Stromal cell of bone marrow (primary cell): ENCODE data around the gene DENND1A.
"Not testable (repeated sequence)": the region's sequence is repeated elsewhere in the genome, so short reads cannot be mapped to it uniquely, and the experiment has no call there.

Source experiments
- DNase-seq: peaks from one replicate; pipeline ENCODE4 v3.0.0-alpha.2; 2012; ENCODE audit warnings: low read depth

DENND1A gene

DNA sequence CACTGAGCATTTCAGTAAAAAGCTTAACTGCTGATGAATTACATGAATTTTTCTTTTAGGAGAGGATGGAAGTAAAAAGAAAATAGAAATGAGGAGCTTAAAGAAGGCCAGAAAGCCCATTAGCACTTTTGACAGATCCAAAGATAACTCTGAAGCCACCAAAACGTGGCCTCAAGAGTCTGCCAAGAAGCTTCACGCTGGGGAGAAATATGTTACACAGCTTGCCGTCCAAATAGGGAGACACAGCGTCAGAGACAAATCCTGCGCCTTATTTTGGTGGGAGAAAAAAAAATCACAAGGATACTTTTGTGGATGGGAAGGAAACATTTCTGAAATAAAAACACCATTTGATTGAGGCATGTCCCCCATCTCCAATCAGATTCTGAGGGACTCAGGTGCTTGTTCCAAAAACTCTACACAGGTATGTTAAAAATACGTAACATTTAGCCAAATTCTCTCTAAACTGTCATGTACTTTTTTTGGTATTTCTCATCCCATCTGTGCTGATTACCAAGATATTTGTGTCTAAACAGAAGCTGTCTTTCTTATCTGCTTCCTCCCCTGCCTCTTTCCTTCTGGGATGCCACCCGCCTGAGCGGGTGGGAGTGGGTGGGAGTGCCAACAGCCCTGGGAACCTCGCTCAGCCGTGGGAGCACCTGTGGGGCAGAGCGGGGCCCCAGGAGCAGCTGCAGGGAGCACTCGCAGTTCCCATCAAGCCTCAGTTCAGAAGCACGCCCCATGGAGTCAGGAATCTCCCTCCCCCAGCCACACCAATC, 275.5 kb downstream of the DENND1A start:
- DNase-seq: no peak

- no peak for DNase-seq
These were observed 277.5 kb downstream of the DENND1A start for GRCh38 chr9:123652416-123652815.

DNA sequence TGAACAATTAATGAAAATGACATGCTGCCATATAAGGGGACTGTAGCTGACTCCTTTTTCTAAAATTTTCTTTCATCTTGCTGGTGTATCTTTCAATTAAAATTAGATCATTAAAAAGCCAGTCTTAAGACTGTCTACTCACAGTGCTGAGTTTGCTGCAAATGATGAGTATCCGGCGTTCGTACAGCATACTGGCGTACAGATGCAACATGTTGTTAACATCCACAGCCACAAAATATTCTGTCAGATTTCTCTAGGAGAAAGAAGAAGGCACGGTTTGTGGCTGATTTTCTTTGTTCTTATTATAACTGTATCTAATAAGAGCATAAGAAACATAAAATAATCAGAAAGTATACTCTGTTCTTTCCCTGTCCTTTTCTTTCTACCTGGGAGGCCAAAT, 278.1 kb downstream of the DENND1A start:
- DNase-seq: no peak

DNA sequence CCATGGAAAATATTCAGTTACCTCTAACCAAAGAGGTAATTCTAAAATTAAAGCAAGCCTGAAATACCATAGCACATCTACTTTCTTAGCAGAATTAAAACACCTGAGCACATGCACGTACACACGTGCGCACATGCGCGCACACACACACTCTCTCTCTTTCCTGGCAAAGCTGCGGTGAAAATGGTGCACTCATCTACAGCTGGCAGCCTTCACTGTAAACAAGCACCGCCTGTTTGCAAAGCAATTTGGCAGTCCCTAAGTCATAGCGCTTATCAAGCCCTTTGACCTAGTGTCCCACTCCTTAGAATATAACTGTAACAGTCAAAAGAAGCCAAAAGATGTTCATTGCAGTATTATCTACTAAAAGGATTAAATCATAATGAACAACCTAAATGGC, 278.7 kb downstream of the DENND1A start:
- no peak for DNase-seq

- no peak for DNase-seq
These were observed 280.0 kb downstream of the DENND1A start for GRCh38 chr9:123649909-123650308.

- no peak for DNase-seq
These were observed 282.8 kb downstream of the DENND1A start for GRCh38 chr9:123647145-123647544.

DNA sequence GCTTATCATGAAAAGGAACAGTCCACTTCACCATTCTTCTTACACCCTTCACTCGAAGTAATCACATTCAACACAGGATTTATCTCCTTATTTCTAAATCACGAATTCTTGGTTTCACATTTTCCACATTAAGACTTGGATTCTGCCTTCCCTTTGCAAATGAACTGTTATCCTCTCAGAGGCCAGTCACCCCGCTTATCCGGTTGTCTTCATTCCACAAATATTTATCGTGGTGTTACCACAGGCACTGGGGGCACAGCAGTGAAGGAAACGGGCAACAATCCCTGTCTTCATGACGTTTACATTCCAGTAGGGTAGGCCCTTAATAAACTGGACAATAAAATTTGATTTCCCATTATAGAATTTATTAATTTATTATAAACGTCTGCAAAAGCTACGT, 284.2 kb downstream of the DENND1A start:
- DNase-seq: no peak

DNA sequence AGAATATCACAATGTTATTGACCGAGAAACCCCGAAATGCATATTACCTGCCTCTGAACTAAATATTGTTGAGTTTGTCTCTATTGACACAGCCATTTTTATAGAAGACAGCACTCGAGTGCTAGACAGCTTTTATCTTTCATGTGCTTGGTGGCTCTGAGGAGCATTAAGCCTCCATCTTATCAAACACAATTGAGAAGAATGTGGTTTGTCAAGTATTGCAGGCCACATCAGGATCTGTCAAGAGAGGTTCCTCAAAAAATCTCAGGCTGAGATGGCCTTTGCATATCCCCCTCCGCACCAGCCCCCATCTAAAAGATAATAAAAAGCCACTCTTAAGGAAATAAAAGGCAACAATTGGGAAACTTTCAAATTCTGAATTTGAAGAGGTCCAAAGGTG, 284.8 kb downstream of the DENND1A start:
- no peak for DNase-seq

DNA sequence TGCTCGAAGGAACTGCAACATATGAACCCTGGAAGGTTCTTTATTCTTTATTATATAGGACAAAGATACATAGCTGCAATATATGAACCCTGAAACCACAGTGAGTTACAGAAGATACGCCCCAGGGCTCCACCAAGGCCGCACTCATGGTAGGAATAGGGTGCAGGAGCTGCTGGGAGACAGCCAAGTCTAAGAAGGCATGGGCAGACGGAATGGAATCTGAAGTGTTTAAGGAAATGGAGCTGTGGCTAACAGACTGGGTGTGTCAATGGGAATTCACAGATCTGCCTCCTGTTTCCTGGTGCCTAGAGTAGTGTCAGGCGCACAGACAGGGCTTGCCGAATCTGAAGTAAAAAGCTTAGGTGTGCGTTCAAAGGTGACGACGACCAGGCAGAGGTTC, 286.4 kb downstream of the DENND1A start:
- DNase-seq: no peak

DNA sequence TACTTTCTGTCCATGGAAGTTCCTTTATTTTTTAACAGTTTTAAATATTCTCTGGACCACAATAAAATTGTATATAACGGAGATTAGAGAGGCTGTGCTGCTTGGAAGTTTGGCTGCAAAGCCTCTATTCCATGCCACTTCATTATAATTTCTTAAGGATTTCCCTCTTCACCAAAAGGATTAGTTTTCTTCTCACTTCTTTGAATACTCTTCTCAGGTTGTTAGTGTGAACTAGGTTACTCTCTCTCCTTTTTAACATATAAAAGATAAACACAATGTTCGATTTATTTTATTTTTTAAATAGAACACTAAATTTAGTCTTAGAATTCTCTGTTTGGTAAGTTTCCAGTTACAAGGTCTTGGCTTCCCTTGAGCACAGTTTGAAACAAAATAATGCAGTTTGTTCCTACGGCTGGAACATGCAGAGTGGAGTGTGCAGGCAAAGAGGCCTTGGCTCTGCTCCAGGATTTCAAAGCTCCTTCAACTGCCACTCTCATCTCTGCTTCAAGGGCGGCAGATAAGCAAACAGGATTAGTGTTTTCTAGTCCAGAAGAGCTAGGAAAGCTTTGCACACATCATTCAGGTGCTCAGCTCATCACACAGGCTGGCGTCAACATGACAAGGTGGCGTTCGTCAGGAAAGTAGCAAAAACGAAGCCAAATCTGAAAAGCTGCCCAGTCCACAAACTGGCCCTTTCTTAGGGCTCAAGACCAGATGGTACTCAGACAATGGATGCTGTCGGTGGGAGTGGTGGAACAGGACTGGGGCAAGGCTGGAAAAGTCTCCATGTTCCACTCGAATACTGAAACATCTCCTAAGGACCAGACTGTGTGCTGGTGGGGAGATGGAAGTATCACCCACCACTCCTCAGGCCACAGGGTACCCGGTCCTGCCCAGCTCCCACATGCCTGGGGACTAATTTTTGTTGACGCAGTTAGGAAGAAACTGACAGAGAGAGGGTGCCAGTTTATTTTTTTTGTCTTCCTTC, 287.3 kb downstream of the DENND1A start:
- no peak for DNase-seq

- no peak for DNase-seq
These were observed 289.1 kb downstream of the DENND1A start for GRCh38 chr9:123640792-123641222.

DNA sequence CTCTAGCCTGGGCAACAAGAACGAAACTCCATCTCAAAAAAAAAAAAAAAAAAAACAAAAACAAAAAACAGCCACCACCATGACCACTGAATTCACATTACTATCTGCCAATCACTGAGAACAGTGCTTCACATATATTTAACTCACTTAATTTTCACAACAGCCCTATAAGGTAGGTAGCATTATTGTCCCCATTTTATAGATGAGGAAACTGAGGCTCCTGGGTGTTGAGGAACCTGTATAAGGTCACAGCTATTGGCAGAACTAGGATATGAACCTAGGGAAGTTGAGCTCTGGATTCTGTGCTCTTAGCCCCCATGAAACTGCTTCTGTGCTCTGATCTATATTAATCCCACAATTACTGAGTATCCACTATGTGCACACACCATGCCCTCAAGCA, 290.2 kb downstream of the DENND1A start:
- DNase-seq: no peak

DNA sequence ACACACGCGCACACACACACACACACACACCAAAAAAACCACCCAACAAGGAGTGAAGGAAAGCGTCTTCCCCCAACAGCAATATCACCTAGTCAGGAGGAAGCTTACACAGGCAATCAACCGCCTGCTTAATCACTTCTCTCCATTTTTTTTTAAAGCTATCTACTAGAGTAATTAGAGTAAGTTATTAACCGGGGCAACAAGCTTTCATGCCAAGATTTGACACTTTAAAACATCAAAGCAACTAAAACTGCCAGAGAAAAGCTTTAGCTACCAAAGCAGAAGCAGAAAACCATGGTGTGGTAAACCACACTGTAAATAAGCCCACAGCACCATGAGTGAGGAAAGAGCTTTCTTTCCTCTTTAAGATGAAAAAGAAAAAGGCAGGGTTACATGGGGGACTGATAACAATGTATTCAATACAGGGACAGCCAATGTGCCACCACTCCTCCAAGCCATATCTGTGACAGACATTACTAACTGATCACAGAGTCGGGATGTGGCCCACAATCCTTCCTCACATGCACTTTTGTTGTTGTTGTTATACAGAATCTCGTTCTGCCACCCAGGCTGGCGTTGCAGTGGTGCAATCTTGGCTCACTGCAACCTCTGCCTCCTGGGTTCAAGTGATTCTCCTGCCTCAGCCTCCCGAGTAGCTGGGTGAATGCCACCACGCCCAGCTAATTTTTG, 291.8 kb downstream of the DENND1A start:
- no peak for DNase-seq

DNA sequence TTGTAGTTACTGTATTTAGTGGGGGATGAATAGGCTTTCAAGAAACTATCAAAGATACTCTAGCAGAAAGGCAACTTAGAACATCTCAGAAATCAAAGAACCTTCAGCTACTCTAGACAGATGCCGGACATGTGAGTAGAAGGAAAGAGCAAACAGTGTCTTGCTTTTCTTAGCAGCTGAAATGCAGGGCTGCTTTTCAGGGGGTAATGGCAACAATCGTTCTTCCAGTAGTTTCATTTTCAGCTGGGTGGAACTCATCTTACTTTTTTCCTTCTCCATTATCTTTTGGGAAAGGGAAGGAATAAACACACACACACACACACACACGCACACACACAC, 292.4 kb downstream of the DENND1A start:
- DNase-seq: peak; percentile 9

GRCh38 chr9:123636805-123637204, 293.1 kb downstream of the DENND1A start:
- not testable (repeated sequence) for DNase-seq

- peak; percentile 13 for DNase-seq
These were observed 298.1 kb downstream of the DENND1A start for GRCh38 chr9:123631862-123632261.

- DNase-seq: no peak
These were observed 299.7 kb downstream of the DENND1A start for GRCh38 chr9:123630233-123630632.

DNA sequence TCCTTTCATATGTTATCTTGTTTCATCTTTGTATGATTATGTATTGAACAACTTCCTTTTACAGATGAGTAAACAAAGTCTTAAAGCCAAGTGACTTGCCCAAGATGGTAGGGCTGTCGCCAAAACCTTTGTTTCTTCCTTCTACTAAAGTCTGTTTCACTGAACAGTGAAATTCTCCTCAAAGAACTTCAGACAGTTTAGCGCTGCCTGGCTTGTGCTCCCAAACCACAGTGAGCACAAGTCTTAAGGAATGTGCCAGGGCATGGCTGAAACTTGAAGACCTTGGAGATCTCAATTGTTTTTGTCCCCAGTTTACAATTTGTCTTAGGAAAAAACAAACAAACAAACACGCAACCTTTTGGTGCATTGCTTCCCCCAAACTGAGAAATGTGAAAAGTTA, 300.4 kb downstream of the DENND1A start:
- DNase-seq: no peak

DNA sequence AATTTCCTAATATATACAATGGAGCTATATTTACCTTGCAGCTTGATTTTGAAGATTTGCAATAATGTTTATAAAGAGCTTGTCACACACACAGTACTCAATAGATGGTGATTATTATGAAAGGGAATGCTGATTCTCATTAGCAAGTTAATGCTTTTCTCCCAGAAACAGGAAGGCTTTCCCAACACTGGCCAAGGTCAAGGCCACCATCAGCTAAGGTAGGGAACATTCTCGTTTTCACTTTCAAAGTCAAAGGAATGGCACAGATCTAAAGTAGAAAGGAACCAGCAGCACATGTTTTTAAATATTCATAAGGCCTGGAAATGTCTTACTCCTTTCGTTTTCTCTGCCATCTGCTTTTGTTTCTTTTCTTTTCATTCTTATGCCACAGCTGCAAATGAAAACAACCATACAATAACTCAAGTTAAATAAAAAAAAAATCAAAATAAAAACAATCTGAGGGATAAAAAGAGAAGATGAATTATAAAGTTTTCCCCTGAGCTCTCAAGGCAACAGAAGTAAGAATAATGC, 307.1 kb downstream of the DENND1A start:
- DNase-seq: no peak

GRCh38 chr9:123620239-123620638, 309.7 kb downstream of the DENND1A start:
- no peak for DNase-seq

DNA sequence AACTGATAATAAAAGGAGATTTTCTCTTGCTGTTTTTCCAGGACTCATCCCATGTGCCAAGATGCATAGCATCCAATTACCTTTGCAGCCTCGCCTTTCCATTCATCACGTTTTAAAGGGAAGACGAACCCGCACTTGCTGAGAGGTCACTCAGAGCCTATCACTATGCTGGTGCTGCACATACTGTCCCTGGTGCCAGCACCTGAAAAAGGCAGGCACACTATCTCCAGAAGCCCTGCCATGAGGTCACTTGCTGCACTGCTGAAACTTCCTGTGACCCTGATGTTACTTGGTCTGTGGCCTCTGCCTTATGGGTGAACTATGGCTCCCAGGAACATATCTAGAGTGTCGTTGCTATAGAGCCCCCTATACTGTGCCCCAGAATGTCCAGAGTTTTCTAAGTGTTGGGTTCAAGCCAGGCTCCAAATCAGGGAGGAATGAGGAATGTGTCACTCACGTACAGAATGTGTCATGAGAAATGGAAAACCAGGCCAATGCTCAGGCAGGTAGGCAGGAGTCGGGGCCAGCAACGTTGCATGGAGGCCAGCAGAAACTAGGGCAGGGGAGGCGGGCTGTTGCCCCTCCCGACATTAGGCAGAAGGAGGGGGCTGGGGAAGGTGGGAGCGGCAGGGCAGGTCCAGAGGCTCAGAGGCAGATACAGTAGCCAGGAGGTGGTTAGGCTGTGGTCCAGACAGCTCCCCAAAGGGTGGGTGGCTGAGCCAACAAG, 311.8 kb downstream of the DENND1A start:
- DNase-seq: no peak

DNA sequence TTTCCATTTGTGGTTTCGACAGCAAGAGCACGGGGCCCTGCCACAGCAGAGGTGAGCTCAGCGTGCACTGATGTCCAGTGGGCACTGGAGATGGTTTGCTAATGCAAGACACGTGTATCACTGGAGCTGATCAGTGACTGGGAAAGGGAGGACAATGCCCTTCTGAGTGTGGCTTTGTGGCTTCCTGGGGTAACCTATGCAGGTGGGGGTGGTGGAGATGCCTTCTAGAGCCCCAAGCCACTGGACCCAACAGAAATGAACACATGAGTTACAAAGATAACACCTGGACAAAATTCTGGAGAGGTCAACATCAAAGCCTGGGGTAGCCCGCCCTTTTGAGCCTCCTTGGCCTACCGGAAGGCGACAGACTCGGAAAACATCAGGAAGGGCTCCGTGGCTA, 312.6 kb downstream of the DENND1A start:
- DNase-seq: no peak
